KMS-11 (cell line): Measurements from ENCODE around the gene ADIPOQ.

ENCODE experiments used
- H2AFZ ChIP-seq: fragments of 200-600 bp; sonication (generic); 2 replicates; pipeline ENCODE4 v1.6.1; 2016; ENCODE audit warnings: antibody characterized with exemption, mixed run types, low read depth
- H3K27ac ChIP-seq: fragments of 200-600 bp; sonication (generic); 2 replicates; pipeline ENCODE4 v1.6.1; 2016; ENCODE audit warnings: mild to moderate bottlenecking, mixed run types
- H3K27me3 ChIP-seq: fragments of 200-600 bp; sonication (generic); 2 replicates; pipeline ENCODE4 v1.6.1; 2017; ENCODE audit warnings: mild to moderate bottlenecking, low read depth, mixed run types, moderate library complexity; ENCODE audit not compliant: insufficient read depth
- H3K36me3 ChIP-seq: fragments of 200-600 bp; sonication (generic); 2 replicates; pipeline ENCODE4 v1.6.1; 2017; ENCODE audit warnings: mild to moderate bottlenecking, mixed run types; ENCODE audit not compliant: insufficient read depth
- H3K4me1 ChIP-seq: fragments of 200-600 bp; sonication (generic); 2 replicates; pipeline ENCODE4 v1.6.1; 2016; ENCODE audit warnings: mild to moderate bottlenecking, low read depth, mixed run types; ENCODE audit not compliant: poor library complexity, severe bottlenecking
- H3K4me2 ChIP-seq: fragments of 200-600 bp; sonication (generic); 2 replicates; pipeline ENCODE4 v1.7.0; 2016; ENCODE audit warnings: mild to moderate bottlenecking, mixed run types
- H3K4me3 ChIP-seq: fragments of 200-600 bp; sonication (generic); IDR thresholded peaks from 2 replicates; pipeline ENCODE4 v1.6.1; 2017; ENCODE audit warnings: low read depth, low read length, mixed read lengths; ENCODE audit not compliant: insufficient read depth
- H3K79me2 ChIP-seq: fragments of 200-600 bp; sonication (generic); 2 replicates; pipeline ENCODE4 v1.6.1; 2016; ENCODE audit warnings: low read depth, mixed run types; ENCODE audit not compliant: insufficient read depth
- H3K9ac ChIP-seq: fragments of 200-600 bp; sonication (generic); 2 replicates; pipeline ENCODE4 v1.6.1; 2016; ENCODE audit warnings: mild to moderate bottlenecking, mixed run types
- H4K20me1 ChIP-seq: fragments of 200-600 bp; sonication (generic); 2 replicates; pipeline ENCODE4 v1.6.1; 2016; ENCODE audit warnings: mild to moderate bottlenecking, mixed run types; ENCODE audit not compliant: insufficient read depth
- CTCF ChIP-seq: fragments of 200-600 bp; sonication (generic); conservative IDR thresholded peaks from 2 replicates; pipeline ENCODE4 v1.6.1; 2017; ENCODE audit warnings: low read depth, mild to moderate bottlenecking, antibody characterized with exemption, low read length, moderate library complexity, mixed read lengths

Gene ADIPOQ

DNA sequence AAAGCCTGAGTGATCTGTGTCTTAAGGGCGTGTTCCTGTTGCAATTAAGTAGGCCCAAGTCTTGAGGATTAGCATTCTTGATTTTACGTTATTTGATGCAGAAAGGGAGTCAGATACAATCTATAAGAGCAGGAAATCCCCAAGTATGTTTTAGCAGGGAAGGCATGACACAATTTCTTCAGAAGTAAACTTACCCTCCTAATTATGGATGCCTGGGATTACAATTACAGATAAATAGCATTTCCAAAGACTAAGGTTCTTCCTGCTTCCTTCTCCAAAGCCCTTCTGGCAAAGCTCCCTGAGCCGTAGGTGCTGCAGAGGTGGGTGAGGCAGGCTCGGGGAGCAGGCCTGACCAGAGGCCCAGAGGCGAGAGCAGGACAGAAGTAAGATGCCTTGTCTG is 52.9 kb downstream of the ADIPOQ start:
- Histone ChIP-seq H3K27ac (no peak overlapping the region), H3K27me3 (no peaks in the 10 kb centered on the region)

DNA sequence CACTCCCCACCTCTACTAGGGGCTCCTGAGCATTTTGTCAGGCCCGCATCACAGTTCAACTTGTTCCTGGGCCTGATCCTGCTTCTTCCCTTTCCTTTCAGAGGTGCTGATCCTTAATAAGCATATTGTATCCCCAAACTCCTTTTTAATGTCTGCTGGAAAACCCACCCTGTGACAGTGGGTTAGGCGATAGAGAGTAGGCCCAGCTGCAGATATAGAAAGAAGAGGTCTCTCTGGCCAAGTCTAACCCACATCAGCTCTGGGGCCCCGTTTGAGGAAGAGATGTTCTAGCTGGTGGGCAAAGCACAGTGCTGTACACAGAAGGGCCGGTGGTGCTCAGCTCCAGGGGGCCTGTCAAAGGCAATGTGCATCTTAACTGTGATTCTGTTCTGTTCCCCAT is 53.5 kb downstream of the ADIPOQ start:
- Histone ChIP-seq H3K4me3 (no peak overlapping the region), H3K9ac (no peak overlapping the region), H3K36me3 (no peaks in the 10 kb centered on the region), H3K27ac (no peak overlapping the region), H3K79me2 (no peaks in the 10 kb centered on the region), H3K27me3 (no peaks in the 10 kb centered on the region), H2AFZ (no peak overlapping the region), H4K20me1 (no peaks in the 10 kb centered on the region), H3K4me1 (peaks cover 5% of the 10 kb centered on the region), H3K4me2 (no peak overlapping the region)
- no peak for TF ChIP-seq CTCF

More for the DNA sequence above, 52.9 kb downstream of the ADIPOQ start:
- no peak for TF ChIP-seq CTCF
- no peak overlapping the region for H3K9ac ChIP-seq
- no peak overlapping the region for H2AFZ ChIP-seq
- no peaks in the 10 kb centered on the region for H4K20me1 ChIP-seq
- no peaks in the 10 kb centered on the region for H3K79me2 ChIP-seq
- no peak overlapping the region for H3K4me3 ChIP-seq
- H3K36me3 ChIP-seq, result no peaks in the 10 kb centered on the region
- no peaks in the 10 kb centered on the region for H3K4me1 ChIP-seq
- no peak overlapping the region for H3K4me2 ChIP-seq

GRCh38 chr3:186896875-186897274 is 54.4 kb downstream of the ADIPOQ start:
- no peak overlapping the region for H3K4me2 ChIP-seq

DNA sequence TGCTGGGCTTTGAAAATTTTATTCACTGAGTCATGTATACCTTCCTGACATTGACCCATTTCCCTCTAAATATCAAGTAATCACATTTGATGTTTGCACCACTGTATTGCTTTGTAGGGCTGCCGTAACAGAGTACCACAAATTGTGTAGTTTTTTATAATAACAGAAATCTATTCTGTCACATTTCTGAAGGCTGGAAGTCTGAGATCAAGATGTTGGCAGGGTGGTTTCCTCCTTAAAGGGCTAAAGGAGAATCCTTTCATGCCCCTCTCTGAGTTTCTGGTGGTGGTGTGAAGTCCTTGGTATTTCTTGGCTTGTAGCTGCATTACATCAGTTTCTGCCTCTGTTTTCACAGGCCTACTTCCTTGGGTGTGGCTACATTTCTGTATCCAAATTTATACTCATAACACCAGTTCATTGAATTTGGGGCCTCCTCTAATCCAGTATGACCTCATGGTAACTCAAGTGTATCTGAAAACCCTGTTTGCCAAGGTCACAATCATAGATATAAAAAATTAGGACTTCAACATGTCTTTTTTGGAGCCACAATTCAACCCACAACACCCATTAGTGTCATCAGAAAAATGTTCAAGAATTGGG is 58.7 kb downstream of the ADIPOQ start:
- H4K20me1 ChIP-seq, result no peaks in the 10 kb centered on the region
- H3K4me1 ChIP-seq, result peaks cover 8% of the 10 kb centered on the region
- no peaks in the 10 kb centered on the region for H3K27me3 ChIP-seq
- no peak overlapping the region for H3K9ac ChIP-seq
- no peak overlapping the region for H3K27ac ChIP-seq
- no peak overlapping the region for H3K4me2 ChIP-seq
- H3K36me3 ChIP-seq, result no peaks in the 10 kb centered on the region
- TF ChIP-seq CTCF, result no peak
- no peak overlapping the region for H2AFZ ChIP-seq
- no peaks in the 10 kb centered on the region for H3K79me2 ChIP-seq
- H3K4me3 ChIP-seq, result no peak overlapping the region

More at GRCh38 chr3:186896875-186897274, 54.4 kb downstream of the ADIPOQ start:
- Histone ChIP-seq H3K9ac (no peak overlapping the region), H4K20me1 (no peaks in the 10 kb centered on the region), H2AFZ (no peak overlapping the region), H3K4me1 (peaks cover 8% of the 10 kb centered on the region), H3K4me3 (no peak overlapping the region), H3K27ac (no peak overlapping the region), H3K79me2 (no peaks in the 10 kb centered on the region), H3K36me3 (no peaks in the 10 kb centered on the region), H3K27me3 (no peaks in the 10 kb centered on the region)
- no peak for TF ChIP-seq CTCF
